Spleen (tissue), 7 donors: Measurements from ENCODE around the gene PPBP.

Experiments
- CTCF ChIP-seq, 11 experiments: fragments of 200-600 bp in 7 of 11; fragments of 450-650 bp in 4 of 11; sonication (generic) in 4 of 11; IDR thresholded peaks in 8 of 11; conservative IDR thresholded peaks in 3 of 11; 1 replicate in 7 of 11; 2 replicates in 4 of 11; pipeline versions ENCODE4 v1.4.0 to v1.8.0; 2016 to 2021; ENCODE audit warnings: antibody characterized with exemption in 11 of 11, inconsistent platforms in 4 of 11, mild to moderate bottlenecking in 1 of 11
- POLR2A ChIP-seq, 3 donors: fragments of 450-650 bp; IDR thresholded peaks; one replicate each; pipeline ENCODE4 v1.5.1; 2017; ENCODE audit warnings: antibody characterized with exemption in 3 of 3, mild to moderate bottlenecking in 1 of 3
- donor health status: DM: no; HTN: no; CAD: no; lungs with moderate emphysema.
- donor health status: DM: no; HTN: no; CAD: no.
- donor health status: DM: no; HTN: no; CAD: no.

- TF ChIP-seq CTCF (IDR thresholded peaks at IDR 0.05 in 8 of 11, conservative IDR thresholded peaks at IDR 0.05 in 3 of 11) (no peak), POLR2A (IDR thresholded peaks at IDR 0.05) (no peak)
These were observed 40.5 kb upstream of the PPBP start for GRCh38 chr4:74028504-74028903.
